IPS-20b (cell line): ENCODE data around the gene RASAL1.

Experiments
- H3K27ac ChIP-seq: one replicate; pipeline ENCODE4 v1.5.1; 2013; ENCODE audit warnings: low read length
- H3K27me3 ChIP-seq: 2 replicates; pipeline ENCODE4 v1.6.1; 2013; ENCODE audit warnings: mild to moderate bottlenecking, low read length, inconsistent platforms; ENCODE audit not compliant: insufficient read depth
- H3K36me3 ChIP-seq: 2 replicates; pipeline ENCODE4 v1.6.1; 2013; ENCODE audit warnings: low read depth, mild to moderate bottlenecking, inconsistent platforms, low read length, moderate library complexity; ENCODE audit not compliant: insufficient read depth
- H3K4me1 ChIP-seq: 2 replicates; pipeline ENCODE4 v1.6.1; 2013; ENCODE audit warnings: mild to moderate bottlenecking, control low read depth, inconsistent platforms, low read length, moderate library complexity; ENCODE audit not compliant: insufficient read depth
- H3K4me3 ChIP-seq: 2 replicates; pipeline ENCODE4 v1.5.1; 2013; ENCODE audit warnings: mild to moderate bottlenecking, low read length, inconsistent platforms
- H3K9ac ChIP-seq: 2 replicates; pipeline ENCODE4 v1.6.1; 2013; ENCODE audit warnings: low read depth, mild to moderate bottlenecking, inconsistent platforms, low read length, moderate library complexity
- H3K9me3 ChIP-seq: 2 replicates; pipeline ENCODE4 v1.6.1; 2013; ENCODE audit warnings: mild to moderate bottlenecking, low read depth, low read length, inconsistent platforms; ENCODE audit not compliant: insufficient read depth

The RASAL1 gene

DNA sequence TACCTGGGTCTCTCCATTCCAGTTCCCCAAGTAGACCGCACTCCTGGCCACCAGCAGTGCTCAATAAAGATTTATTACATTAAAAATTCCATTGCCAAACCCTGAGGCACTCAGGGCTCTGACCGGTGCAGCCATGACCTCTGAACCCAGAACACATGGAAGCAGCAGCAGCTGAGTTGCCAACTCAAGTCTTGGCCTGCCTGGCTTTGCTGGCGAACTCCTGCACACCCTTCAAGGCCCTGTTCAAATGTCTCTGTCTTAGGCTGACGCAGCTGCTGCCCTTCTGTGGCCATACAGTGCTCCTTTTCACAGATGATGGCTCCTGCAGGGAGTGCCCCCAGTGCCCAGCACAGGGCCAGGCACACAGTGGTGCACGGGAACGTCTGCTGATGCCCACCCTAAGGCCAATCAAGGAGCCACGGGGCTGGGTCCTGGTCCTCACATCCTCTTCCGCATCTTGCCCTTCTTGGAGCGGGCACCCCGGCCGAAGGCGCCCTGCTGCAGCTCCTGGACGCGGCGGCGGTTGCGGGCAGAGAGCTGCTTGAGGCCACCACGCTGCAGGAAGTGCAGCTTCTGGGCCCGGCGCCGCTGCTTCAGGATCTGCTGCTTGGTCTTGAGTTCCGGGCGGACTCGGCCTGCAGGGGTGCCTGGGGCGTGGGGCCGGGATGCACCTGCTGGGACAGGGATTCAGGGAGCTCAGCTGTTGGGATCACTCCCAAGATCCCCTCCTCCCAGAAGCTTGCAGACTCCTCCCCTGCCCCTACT, 23.1 kb upstream of the RASAL1 start:
- H3K9me3 ChIP-seq, result no peaks in the 10 kb centered on the region
- H3K4me1 ChIP-seq, result peaks cover 7% of the 10 kb centered on the region; the same call in 1 of the 2 replicates
- no peak overlapping the region for H3K27ac ChIP-seq
- H3K36me3 ChIP-seq, result peaks cover 48% of the 10 kb centered on the region
- no peak overlapping the region for H3K4me3 ChIP-seq
- peaks cover 25% of the 10 kb centered on the region for H3K27me3 ChIP-seq
- H3K9ac ChIP-seq, result no peak overlapping the region

GRCh38 chr12:113157218-113157859, 21.8 kb upstream of the RASAL1 start:
- no peaks in the 10 kb centered on the region for H3K9me3 ChIP-seq
- no peak overlapping the region for H3K27ac ChIP-seq
- no peak overlapping the region for H3K4me3 ChIP-seq
- peaks cover 38% of the 10 kb centered on the region for H3K27me3 ChIP-seq
- peaks cover 35% of the 10 kb centered on the region for H3K36me3 ChIP-seq
- peaks cover 5% of the 10 kb centered on the region; the same call in 1 of the 2 replicates for H3K4me1 ChIP-seq
- H3K9ac ChIP-seq, result no peak overlapping the region

DNA sequence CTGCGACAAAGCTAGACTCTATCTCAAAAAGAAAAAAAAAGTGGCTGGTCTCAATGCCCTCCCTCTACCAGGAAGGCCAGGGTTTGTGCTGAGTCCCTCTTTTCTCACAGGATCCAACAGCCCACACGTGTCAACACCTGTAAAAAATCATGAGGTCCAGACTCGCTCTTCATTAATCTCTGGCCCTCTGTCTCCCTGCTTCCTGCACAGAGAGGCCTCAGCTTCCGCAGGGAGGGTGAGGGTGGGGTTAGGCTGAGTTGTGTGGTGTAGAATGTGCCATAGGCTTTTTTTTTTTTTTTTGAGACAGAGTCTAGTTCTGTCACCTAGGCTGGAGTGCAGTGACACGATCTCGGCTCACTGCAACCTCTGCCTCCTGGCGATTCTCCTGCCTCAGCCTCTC, 20.1 kb upstream of the RASAL1 start:
- no peaks in the 10 kb centered on the region for H3K9me3 ChIP-seq
- no peak overlapping the region for H3K9ac ChIP-seq
- no peaks in the 10 kb centered on the region for H3K4me1 ChIP-seq
- H3K36me3 ChIP-seq, result peaks cover 29% of the 10 kb centered on the region
- H3K27me3 ChIP-seq, result peaks cover 51% of the 10 kb centered on the region
- H3K4me3 ChIP-seq, result no peak overlapping the region
- no peak overlapping the region for H3K27ac ChIP-seq

DNA sequence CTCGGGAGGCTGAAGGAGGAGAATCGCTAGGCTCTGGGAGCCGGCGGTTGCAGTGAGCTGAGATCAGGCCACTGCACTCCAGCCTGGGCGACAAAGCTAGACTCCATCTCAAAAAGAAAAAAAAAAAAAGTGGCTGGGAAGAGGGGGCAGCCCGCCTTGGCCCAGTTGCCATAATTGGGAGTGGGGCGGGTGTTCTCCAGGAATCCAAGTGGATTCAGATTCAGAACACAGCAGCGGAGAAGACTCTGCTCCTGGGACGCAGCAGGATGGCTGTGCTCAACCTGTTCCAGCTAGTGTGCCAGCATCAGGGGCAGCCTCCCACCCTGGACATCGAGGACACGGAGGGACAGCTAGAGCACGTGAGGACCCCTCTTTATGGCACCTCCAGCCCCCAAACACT, 19.5 kb upstream of the RASAL1 start:
- no peak overlapping the region for H3K27ac ChIP-seq
- H3K27me3 ChIP-seq, result peaks cover 57% of the 10 kb centered on the region
- H3K36me3 ChIP-seq, result peaks cover 23% of the 10 kb centered on the region
- peak overlapping the region; percentile 61; the same call in 1 of the 2 replicates for H3K4me3 ChIP-seq
- no peaks in the 10 kb centered on the region; the same call in 1 of the 2 replicates for H3K4me1 ChIP-seq
- no peak overlapping the region for H3K9ac ChIP-seq
- no peaks in the 10 kb centered on the region for H3K9me3 ChIP-seq

DNA sequence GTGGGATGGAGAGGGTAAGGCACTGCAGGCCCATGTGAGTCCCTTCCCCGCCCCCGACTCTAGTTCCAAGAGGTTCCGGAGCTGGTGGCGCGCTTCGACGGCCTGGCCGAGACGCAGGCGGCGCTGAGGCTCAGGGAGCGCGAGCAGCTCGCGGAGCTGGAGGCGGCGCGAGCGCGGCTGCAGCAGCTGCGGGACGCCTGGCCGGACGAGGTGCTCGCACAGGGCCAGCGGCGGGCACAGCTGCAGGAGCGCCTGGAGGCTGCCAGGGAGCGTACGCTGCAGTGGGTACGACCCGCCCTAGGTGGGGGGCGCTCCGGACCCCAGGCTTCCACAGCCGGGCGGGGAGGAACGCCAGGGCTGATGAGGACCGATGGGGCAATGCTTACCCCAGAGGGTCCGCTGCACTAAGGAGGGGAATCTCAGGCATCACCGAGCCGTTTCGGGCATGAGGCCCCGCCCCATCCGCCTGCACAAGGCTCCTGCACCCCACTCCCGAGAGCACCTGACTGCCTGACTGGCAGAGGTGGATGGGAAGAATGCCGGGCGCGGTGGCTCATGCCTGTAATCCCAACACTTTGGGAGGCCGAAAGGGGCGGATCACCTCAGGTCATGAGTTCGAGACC, 18.9 kb upstream of the RASAL1 start:
- H3K9ac ChIP-seq, result no peak overlapping the region
- peak overlapping the region; percentile 61; the same call in 1 of the 2 replicates for H3K4me3 ChIP-seq
- peaks cover 18% of the 10 kb centered on the region for H3K36me3 ChIP-seq
- no peak overlapping the region for H3K27ac ChIP-seq
- H3K4me1 ChIP-seq, result peaks cover 3% of the 10 kb centered on the region; the same call in 1 of the 2 replicates
- peaks cover 60% of the 10 kb centered on the region for H3K27me3 ChIP-seq
- H3K9me3 ChIP-seq, result no peaks in the 10 kb centered on the region

- H3K27me3 ChIP-seq, result peaks cover 60% of the 10 kb centered on the region
Observed at GRCh38 chr12:113152835-113153814, 17.6 kb upstream of the RASAL1 start.

GRCh38 chr12:113152196-113152834, 16.8 kb upstream of the RASAL1 start:
- H3K36me3 ChIP-seq, result no peaks in the 10 kb centered on the region
- no peak overlapping the region for H3K27ac ChIP-seq
- peaks cover 60% of the 10 kb centered on the region for H3K27me3 ChIP-seq
- no peaks in the 10 kb centered on the region for H3K9me3 ChIP-seq
- no peak overlapping the region for H3K9ac ChIP-seq
- H3K4me1 ChIP-seq, result peaks cover 7% of the 10 kb centered on the region; the same call in 1 of the 2 replicates
- H3K4me3 ChIP-seq, result peak overlapping the region; percentile 65; the same call in 1 of the 2 replicates

More at GRCh38 chr12:113152835-113153814, 17.6 kb upstream of the RASAL1 start:
- Histone ChIP-seq H3K4me1 (peaks cover 7% of the 10 kb centered on the region; the same call in 1 of the 2 replicates), H3K9me3 (no peaks in the 10 kb centered on the region), H3K4me3 (peak overlapping the region; percentile 65), H3K36me3 (peaks cover 5% of the 10 kb centered on the region), H3K9ac (peak overlapping the region; percentile 57; the same call in 1 of the 2 replicates), H3K27ac (no peak overlapping the region)

- Histone ChIP-seq H3K27me3 (peaks cover 60% of the 10 kb centered on the region), H3K9me3 (no peaks in the 10 kb centered on the region), H3K27ac (no peak overlapping the region), H3K4me1 (peaks cover 7% of the 10 kb centered on the region; the same call in 1 of the 2 replicates), H3K36me3 (no peaks in the 10 kb centered on the region), H3K4me3 (no peak overlapping the region), H3K9ac (no peak overlapping the region)
Observed at GRCh38 chr12:113151655-113152054, 16.1 kb upstream of the RASAL1 start.

DNA sequence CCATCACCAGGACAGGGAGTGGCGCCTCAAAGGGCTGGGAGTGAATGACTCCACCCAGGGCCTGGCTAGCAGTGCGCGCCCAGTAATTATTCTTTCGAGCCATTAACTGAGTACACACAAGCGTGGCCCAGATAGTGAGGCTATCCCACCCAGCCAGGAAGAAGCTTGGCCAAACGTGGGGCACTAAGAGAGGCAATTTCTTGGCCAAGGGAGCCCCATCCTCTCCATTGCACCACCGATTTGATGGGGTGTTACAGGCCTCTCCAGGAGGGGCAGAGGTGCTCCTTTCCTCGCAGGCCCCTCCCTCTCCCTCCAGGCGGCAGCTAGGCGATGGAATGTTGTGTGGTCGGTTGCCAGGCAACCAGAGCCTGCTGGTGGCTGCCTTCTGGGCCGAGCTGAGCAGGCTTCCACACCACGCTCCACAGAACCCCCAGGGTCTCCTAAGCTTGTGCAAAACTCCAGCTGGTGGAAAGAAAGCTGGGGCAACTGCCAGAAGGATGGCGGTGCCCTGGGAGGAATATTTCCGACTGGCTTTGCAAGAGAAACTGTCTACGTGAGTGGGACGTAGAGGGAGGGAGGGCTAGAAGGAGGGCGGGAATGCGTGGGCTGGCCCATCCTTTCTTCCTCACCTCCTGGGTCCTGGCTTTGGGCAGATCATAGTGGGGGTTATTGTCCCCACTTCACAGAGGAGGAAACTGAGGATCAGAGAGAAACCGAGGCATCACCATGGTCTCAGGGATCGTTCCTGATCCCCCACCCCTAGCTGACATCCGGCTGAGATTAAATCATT, 14.0 kb upstream of the RASAL1 start, which contains the start of gene CFAP73:
Gene CFAP73, plus strand, starts transcription at position 364 of the 790 bp plus-strand sequence. Its CDS starts 134 bp downstream, at position 498.
- H3K27me3 ChIP-seq, result peaks cover 44% of the 10 kb centered on the region
- H3K9ac ChIP-seq, result no peak within 1 kb of the TSS
- H3K4me1 ChIP-seq, result peaks cover 10% of the 10 kb centered on the region
- H3K9me3 ChIP-seq, result no peaks in the 10 kb centered on the region
- peak within 1 kb of the TSS; percentile 58; the same call in 1 of the 2 replicates for H3K4me3 ChIP-seq
- H3K36me3 ChIP-seq, result no peaks in the 10 kb centered on the region
- no peak within 1 kb of the TSS for H3K27ac ChIP-seq

GRCh38 chr12:113146999-113147398, 11.4 kb upstream of the RASAL1 start:
- H3K9ac ChIP-seq, result no peak overlapping the region
- H3K4me1 ChIP-seq, result peaks cover 10% of the 10 kb centered on the region
- no peak overlapping the region for H3K27ac ChIP-seq
- no peaks in the 10 kb centered on the region for H3K9me3 ChIP-seq
- no peaks in the 10 kb centered on the region for H3K36me3 ChIP-seq
- no peak overlapping the region for H3K4me3 ChIP-seq
- H3K27me3 ChIP-seq, result peaks cover 18% of the 10 kb centered on the region
